ENCODE measurements around the gene SLC30A1.

Gene SLC30A1

GRCh38 chr1:211524521-211524920 is 54.4 kb downstream of the SLC30A1 start:
- DNase-seq (ENCODE audit: low read depth in 2 of 2) = no peak

- no peak for DNase-seq (ENCODE audit: low read depth in 2 of 2)
Measured at GRCh38 chr1:211522804-211523203, 56.2 kb downstream of the SLC30A1 start.

Data from fibroblast of skin of left biceps (primary cell).